Stimulated activated CD8-positive, alpha-beta memory T cell treated with anti-CD3 and anti-CD28 coated beads, Interleukin-4, amount 100 ng/mL, for 1 hour (primary cell): ENCODE data around the gene SPNS2.

Experiments used
- DNase-seq, 2 donors: peaks; one replicate each; pipeline ENCODE4 v3.0.0-alpha.2; 2020; ENCODE audit warnings: low read depth in 2 of 2, low spot score in 1 of 2

SPNS2 gene

GRCh38 chr17:4584917-4585637, 86.4 kb downstream of the SPNS2 start:
- DNase-seq: no peak

GRCh38 chr17:4585638-4585994, 86.9 kb downstream of the SPNS2 start:
- no peak for DNase-seq

GRCh38 chr17:4586043-4586442, 87.4 kb downstream of the SPNS2 start:
- DNase-seq: no peak

GRCh38 chr17:4587195-4587594, 88.5 kb downstream of the SPNS2 start:
- DNase-seq: no peak

GRCh38 chr17:4587803-4588202, 89.1 kb downstream of the SPNS2 start:
- DNase-seq: no peak

- DNase-seq: no peak
Observed at GRCh38 chr17:4588391-4588790, 89.7 kb downstream of the SPNS2 start.
